SU-DHL-6 (cell line): Measurements from ENCODE around the gene JPH4.
"Not testable (repeated sequence)": the region's sequence is repeated elsewhere in the genome, so short reads cannot be mapped to it uniquely, and the experiment has no call there.

Experiments
- CTCF ChIP-seq: fragments of 200-600 bp; sonication (generic); IDR thresholded peaks from one replicate; pipeline ENCODE4 v1.5.1; 2017; ENCODE audit warnings: antibody characterized with exemption, mild to moderate bottlenecking, low read length, moderate library complexity; ENCODE audit not compliant: insufficient read depth, poor library complexity, severe bottlenecking
- EZH2phosphoT487 ChIP-seq: fragments of 200-600 bp; sonication (generic), shearing (Covaris generic); conservative IDR thresholded peaks from 2 replicates; pipeline ENCODE4 v1.6.1; 2018; ENCODE audit warnings: mild to moderate bottlenecking, antibody characterized with exemption, low read length, moderate library complexity, mixed read lengths

- not testable (repeated sequence) for TF ChIP-seq CTCF, EZH2phosphoT487
Observed at GRCh38 chr14:23594191-23594590, 15.6 kb upstream of the JPH4 start.
